NCI-H2081 treated with DMSO at 0.1 percent for 48 hours (cell line): ENCODE measurements around the gene PLXND1.
"Not testable (repeated sequence)": the region's sequence is repeated elsewhere in the genome, so short reads cannot be mapped to it uniquely, and the experiment has no call there.

Experiments
- DNase-seq: peaks from one replicate; lab custom pipeline; 2025; lab: John Stamatoyannopoulos, UW

The PLXND1 gene

GRCh38 chr3:129526121-129526900 is 80.2 kb downstream of the PLXND1 start:
- DNase-seq, result no peak

- DNase-seq, result no peak
Measured at GRCh38 chr3:129525341-129525968, 81.0 kb downstream of the PLXND1 start.

DNA sequence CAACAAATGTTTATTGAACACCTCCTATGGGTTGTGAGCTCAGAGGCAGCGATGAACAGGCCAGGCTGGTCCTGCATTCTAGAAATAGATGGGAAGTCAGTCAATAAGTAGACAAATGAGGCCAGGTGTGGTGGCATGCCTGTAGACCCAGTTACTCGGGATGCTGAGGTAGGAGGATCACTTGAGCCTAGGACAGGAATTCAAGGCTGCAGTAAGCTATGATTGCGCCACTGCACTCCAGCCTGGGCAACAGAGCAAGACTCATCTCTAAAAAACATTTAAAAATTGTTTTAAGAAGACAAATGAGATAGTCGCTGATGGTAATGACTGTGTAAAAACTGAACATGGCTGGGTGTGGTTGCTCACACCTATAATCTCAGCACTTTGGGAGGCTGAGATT is 82.4 kb downstream of the PLXND1 start:
- no peak for DNase-seq

DNA sequence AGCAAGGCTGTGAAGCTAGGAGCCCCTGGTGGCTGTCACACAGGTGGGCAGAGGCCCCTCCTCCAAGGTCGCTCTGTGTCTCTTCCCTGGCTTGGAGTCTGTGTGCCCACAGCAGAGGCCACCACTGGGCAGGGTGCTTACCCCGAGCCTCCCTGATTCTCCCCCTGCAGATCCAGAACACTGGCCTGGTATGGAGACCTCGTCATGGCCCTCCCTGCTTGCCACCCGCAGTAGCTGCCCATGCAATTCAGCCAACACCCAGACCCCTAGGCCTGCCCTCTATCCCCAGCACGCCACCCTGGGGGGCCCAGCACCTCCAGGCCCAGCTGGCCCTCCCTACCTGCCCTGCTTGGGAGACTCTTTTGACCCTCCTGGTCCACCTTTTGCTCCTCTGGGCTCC is 83.5 kb downstream of the PLXND1 start:
- DNase-seq, result no peak

DNA sequence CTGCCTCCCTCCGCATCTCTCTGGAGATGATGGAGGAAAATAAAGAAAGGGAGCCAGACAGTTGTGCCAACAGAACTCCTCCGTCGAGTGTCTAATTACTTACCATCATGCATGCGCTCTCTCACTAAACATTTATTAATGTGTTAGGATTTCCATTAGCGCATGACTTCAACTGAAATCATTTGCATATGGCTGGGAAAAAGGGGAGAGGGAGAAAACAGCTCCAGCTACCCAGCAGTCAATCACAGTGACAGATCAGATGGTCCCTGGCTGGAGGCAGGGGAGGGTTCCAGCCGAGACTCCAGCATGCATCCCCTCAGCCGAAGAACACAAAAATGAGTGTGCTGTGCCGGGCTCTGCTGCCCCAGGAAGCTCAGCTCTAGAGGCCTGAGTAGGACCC is 84.9 kb downstream of the PLXND1 start:
- DNase-seq, result no peak

- DNase-seq, result no peak
Measured at GRCh38 chr3:129520960-129521359, 85.5 kb downstream of the PLXND1 start.

DNA sequence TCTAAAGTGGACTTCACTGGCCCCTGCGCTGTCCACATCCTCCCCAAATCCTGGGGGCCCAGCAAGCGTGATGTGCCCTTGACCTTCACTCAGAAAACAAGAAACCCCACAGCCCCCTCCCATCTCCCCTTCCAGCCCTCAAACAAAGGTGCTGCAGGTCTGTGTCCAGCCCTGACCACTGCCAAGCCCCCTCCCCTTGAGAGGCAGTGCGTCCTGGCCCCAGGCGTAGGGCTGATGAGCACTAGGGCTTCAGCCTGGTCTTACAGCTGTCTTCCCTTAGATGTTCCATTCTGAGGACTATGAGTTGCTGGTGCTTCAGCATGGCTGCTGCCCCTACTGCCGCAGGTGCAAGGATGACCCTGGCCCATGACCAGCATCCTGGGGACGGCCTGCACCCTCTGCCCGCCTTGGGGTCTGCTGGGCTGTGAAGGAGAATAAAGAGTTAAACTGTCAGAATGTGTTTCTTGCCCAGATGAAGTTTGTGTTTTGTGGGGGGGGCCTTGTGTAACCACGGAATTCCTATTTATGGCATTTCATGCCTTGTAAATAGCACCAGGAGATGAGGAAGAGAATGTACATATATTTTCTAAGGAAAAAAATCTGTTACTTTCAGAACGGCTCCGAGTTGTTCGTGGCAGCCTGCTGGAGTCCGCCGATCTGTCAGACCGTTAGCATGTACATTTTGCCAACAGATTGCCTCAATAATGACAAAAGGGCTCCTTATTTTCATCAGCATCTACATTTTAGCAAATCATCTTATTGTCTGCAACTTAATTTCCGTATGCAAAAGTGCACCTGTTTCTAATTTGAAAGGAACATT is 86.4 kb downstream of the PLXND1 start:
- no peak for DNase-seq

DNA sequence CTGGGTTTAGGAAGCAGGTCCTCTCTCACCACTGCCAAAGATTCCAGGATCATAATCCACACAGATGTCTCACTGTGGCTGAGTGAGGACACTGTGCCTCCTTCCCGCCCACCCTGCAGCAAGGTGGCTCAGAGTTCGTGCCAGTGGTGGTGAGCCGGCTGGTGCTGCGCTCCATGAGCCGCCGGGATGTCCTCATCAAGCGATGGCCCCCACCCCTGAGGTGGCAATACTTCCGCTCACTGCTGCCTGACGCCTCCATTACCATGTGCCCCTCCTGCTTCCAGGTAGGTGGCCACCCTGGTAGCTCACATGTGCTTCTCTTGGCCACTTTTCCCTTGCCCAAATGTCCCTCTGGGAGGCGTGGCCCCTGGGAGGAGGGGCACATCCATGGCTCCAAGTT is 87.0 kb downstream of the PLXND1 start:
- DNase-seq, result no peak

GRCh38 chr3:129518581-129518980 is 87.9 kb downstream of the PLXND1 start:
- DNase-seq, result no peak

DNA sequence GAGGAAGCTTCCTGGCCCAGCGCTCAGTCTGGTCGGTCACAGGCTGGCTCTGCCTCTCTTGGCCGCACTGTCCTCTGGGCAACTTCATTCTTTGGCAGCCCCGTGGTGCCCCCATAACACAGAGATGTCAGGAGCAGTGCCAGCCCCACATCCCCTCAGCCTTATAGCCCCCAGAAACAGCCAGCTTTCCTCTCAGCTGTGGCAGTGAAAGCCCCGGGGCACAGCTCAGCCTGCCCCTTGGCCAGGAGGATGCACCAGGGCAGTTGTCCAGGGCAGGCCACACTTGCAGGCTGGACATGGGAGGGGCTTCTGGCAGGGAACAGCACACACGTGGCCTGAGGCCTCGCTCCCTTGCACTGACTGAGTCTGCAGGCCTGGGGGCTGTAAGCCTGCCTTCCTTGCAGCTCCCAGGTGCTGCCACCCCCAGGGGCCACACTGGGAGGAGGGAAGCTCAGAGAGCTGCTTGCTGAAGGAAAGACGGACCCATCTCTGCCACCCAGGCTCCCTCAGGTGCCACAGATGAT is 88.4 kb downstream of the PLXND1 start:
- DNase-seq, result no peak

GRCh38 chr3:129517516-129517915 is 89.0 kb downstream of the PLXND1 start:
- no peak for DNase-seq

- DNase-seq, result not testable (repeated sequence)
Measured at GRCh38 chr3:129515821-129516432, 90.5 kb downstream of the PLXND1 start.

- not testable (repeated sequence) for DNase-seq
Measured at GRCh38 chr3:129515108-129515820, 91.2 kb downstream of the PLXND1 start.

DNA sequence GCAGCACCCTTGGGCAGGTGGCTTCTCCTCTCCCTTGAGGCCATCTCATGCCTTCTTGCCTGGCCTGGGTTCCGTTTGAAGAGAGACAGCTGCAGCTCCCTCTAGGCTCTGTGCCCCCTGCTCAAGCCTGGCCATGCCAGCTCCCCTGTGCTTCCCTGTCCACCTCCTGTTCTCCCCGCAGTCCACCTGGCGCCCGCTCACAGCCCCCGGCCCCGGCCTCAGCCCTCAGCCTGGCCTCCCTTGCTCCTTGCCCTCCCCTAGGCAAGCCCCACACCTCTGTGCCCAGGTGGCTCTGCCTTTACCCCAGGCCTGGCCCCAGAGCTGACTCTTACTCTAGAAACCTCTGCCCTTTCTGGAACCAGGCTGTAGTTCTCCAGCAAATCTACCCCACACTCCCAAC is 91.9 kb downstream of the PLXND1 start:
- DNase-seq, result no peak

DNA sequence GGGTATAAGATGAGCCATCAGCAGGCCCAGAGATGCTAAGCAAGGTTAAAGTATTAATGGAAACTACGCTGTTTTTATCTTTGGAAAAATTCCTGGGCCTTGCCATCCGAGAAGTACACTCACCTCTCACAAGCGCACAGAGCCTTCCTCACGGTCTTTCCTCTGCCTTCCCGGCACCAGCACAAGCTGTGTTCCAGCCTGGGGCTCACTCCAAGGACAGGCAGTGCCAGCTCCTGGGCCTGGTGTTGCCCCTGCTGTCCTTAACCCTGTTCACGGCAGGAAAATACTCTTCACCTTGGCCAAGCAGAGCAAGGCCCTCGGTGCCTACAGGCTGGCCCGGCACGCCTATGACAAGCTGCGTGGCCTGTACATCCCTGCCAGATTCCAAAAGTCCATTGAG is 92.4 kb downstream of the PLXND1 start:
- no peak for DNase-seq

DNA sequence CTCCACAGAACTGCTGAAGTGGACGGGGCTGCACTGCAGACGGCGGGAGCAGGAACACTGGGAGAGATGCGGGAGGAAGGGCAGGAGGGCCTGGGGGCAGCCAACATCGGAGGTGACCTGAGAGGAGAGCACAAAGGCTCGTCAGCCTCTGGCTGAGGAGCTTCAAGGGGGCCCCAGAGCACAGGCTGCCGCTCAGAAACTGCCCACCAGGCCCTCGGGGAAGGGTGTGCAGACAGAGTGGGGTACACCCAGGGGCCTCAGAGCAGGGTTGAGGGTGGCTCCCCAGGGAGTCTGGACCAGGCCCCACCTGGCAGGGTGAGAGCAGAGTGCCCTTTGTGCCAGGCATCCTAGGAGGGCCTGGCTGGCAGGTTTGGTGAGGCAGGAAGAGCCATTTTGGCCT is 92.8 kb downstream of the PLXND1 start:
- DNase-seq, result no peak

DNA sequence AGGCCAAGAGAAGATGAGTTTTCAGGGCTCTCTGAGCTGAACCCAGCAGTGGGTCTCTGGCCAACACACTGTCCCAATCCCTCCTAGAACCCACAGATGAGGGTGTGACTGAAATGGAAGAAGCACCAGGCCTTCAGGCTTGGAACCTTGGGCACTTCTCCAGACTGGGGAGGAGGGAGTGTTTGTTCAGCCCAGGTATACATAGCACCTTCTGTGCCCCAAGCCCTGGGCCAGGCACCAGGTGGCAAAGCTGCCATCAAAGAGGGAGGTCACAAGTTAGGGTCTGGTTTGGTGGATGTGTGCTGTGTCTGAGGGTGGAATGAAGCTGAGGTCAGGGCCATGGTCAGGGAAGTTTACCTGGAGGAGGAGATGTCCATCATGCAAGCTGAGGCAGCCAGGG is 93.9 kb downstream of the PLXND1 start:
- no peak for DNase-seq

DNA sequence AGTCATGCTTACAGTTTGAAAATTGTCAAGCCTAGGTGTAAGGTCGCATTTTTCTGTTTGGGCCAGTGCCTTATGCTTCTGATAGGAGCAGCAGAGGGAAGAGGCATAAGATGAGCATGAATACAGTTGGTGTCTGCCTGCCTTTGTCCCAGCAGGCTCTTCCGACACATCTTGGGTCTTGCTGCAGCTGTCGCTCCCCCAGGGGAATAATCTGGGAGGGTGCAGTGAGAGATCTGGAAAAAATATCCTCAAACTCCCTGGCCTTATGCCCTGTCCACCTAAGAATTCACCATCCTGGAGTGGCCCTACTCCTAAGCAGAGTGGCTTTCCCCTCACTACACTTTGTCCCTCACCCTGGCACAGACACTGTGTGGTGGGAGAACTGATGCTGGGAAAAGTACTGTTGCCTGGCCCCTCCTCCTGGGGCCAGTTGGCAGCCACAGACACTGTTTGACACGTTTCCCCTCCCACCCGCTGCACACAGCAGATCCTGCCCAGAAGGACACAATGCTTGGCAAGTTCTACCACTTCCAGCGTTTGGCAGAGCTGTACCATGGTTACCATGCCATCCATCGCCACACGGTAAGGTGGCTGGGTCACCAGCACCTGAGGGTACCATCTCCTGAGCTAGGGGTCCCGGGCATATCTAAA is 99.2 kb downstream of the PLXND1 start:
- peak; percentile 34 for DNase-seq

- peak; percentile 98 for DNase-seq
Measured at GRCh38 chr3:129506231-129506742, 100.2 kb downstream of the PLXND1 start.

DNA sequence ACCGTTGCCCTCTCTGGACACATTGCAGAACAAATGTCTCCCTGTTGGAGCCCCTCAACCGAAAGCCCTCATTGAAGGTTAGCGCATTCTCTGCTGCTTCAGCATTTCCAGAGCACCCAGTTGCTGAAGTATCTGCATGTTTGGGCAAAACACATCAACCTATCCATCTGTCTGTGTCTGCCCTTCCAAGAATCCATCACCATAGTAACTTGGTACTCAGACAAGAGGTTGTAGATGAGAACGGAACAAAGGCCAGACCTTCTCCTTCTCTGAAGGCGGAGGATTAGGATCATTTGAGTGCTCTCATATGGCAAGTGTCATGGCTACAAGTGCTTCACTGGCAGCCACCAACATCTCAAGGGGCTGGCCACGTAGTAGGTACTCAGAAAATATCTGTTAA is 101.1 kb downstream of the PLXND1 start:
- no peak for DNase-seq
